H1 (cell line): ENCODE measurements around the gene XRN2. TPM values are rescaled to one million over a fixed set of nuclear protein-coding genes. Genes with fewer than 3 reads are reported as not detected.

Source experiments
- CTCF ChIA-PET: fragments of 300-600 bp; sonication (Branson Sonifier 250); formaldehyde crosslinking; loops from one replicate; lab custom pipeline; 2021; ENCODE audit not compliant: partially characterized antibody; lab: Charles Lee
- POLR2A ChIA-PET: fragments of 300-600 bp; sonication (Branson Sonifier 250); formaldehyde crosslinking; loops from one replicate; lab custom pipeline; 2021; ENCODE audit warnings: inconsistent platforms; ENCODE audit not compliant: partially characterized antibody; lab: Charles Lee
- DNase-seq, 2 experiments: peaks; one replicate each; pipeline versions ENCODE4 v3.0.0 to v3.0.0-alpha.2; 2010 to 2022; ENCODE audit warnings: low spot score in 2 of 2, low read depth in 1 of 2, mixed read lengths in 1 of 2
- FAIRE-seq: peaks from 2 replicates; lab custom pipeline; 2011; peaks lifted over from hg19 to GRCh38; lab: Jason Lieb, UNC
- H2AFZ ChIP-seq: 2 replicates; pipeline ENCODE4 v1.8.1; 2012; ENCODE audit warnings: low read length, inconsistent platforms
- H2AK5ac ChIP-seq: 2 replicates; pipeline ENCODE4 v1.6.1; 2013; ENCODE audit warnings: low read depth, low read length
- H2BK120ac ChIP-seq: replicated peaks from 2 replicates; pipeline ENCODE3; 2013; ENCODE audit warnings: low read depth, low read length, inconsistent platforms
- H2BK12ac ChIP-seq: 2 replicates; pipeline ENCODE4 v1.6.1; 2013; ENCODE audit warnings: low read depth, low read length
- H2BK15ac ChIP-seq: 2 replicates; pipeline ENCODE4 v1.6.1; 2013; ENCODE audit warnings: low read length
- H2BK20ac ChIP-seq: 2 replicates; pipeline ENCODE4 v1.6.1; 2013; ENCODE audit warnings: low read length
- H2BK5ac ChIP-seq: 2 replicates; pipeline ENCODE4 v1.6.1; 2013; ENCODE audit warnings: low read depth, low read length
- H3K14ac ChIP-seq: 2 replicates; pipeline ENCODE4 v1.6.1; 2013; ENCODE audit warnings: inconsistent platforms; ENCODE audit not compliant: insufficient read length
- H3K18ac ChIP-seq: 2 replicates; pipeline ENCODE4 v1.6.1; 2013; ENCODE audit warnings: low read length; ENCODE audit errors: extremely low read depth
- H3K23ac ChIP-seq: 2 replicates; pipeline ENCODE4 v1.6.1; 2013; ENCODE audit warnings: inconsistent platforms; ENCODE audit not compliant: insufficient read length
- H3K23me2 ChIP-seq: 2 replicates; pipeline ENCODE4 v1.6.1; 2013; ENCODE audit warnings: low read depth, low read length
- H3K27ac ChIP-seq: 2 replicates; pipeline ENCODE4 v1.6.1; 2011; ENCODE audit warnings: low read depth, low read length, inconsistent platforms
- H3K27me3 ChIP-seq, 4 experiments: replicated peaks in 1 of 4; 1 replicate in 1 of 4; 2 replicates in 3 of 4; pipeline versions ENCODE4 v1.6.1 to v1.8.1; 2011 to 2013; ENCODE audit warnings: low read length in 3 of 4, mild to moderate bottlenecking in 3 of 4, inconsistent platforms in 2 of 4, mixed read lengths in 2 of 4, moderate library complexity in 1 of 4; ENCODE audit not compliant: control insufficient read depth in 3 of 4, insufficient read depth in 3 of 4; ENCODE audit errors: extremely low read depth in 1 of 4
- H3K36me3 ChIP-seq, 4 experiments: 2 replicates each; pipeline versions ENCODE4 v1.6.1 to v1.8.1; 2011 to 2013; ENCODE audit warnings: mild to moderate bottlenecking in 4 of 4, low read length in 3 of 4, moderate library complexity in 2 of 4, control low read depth in 1 of 4, inconsistent platforms in 1 of 4; ENCODE audit not compliant: insufficient read depth in 4 of 4, control insufficient read depth in 2 of 4
- H3K4ac ChIP-seq: replicated peaks from 2 replicates; pipeline ENCODE3; 2013; ENCODE audit warnings: low read length, low read depth, mixed read lengths, inconsistent platforms; ENCODE audit not compliant: insufficient read length
- H3K4me1 ChIP-seq, 4 experiments: replicated peaks in 1 of 4; 1 replicate in 1 of 4; 2 replicates in 3 of 4; pipeline versions ENCODE4 v1.6.1 to v1.8.1; 2011 to 2013; ENCODE audit warnings: low read length in 3 of 4, inconsistent platforms in 2 of 4, mixed read lengths in 1 of 4; ENCODE audit not compliant: insufficient read depth in 4 of 4, control insufficient read depth in 3 of 4
- H3K4me2 ChIP-seq, 2 experiments: 2 replicates each; pipeline versions ENCODE4 v1.6.1 to v1.8.1; 2011 to 2013; ENCODE audit warnings: low read depth in 2 of 2, low read length in 2 of 2, control low read depth in 1 of 2, inconsistent platforms in 1 of 2, mild to moderate bottlenecking in 1 of 2; ENCODE audit not compliant: insufficient read depth in 1 of 2
- H3K4me3 ChIP-seq, 4 experiments: fragments of 200-600, 300-600 bp in 1 of 4; sonication (generic), shearing (Covaris generic), sonication (Bioruptor Twin) in 1 of 4; 2 replicates each; pipeline versions ENCODE4 v1.5.1 to v1.8.1; 2011 to 2016; ENCODE audit warnings: low read length in 4 of 4, low read depth in 3 of 4, control low read depth in 2 of 4, inconsistent platforms in 2 of 4, mild to moderate bottlenecking in 2 of 4, mixed read lengths in 1 of 4, moderate library complexity in 1 of 4; ENCODE audit not compliant: insufficient read depth in 2 of 4; ENCODE audit errors: extremely low read depth in 1 of 4
- H3K56ac ChIP-seq: replicated peaks from 2 replicates; pipeline ENCODE3; 2013; ENCODE audit warnings: low read depth, mild to moderate bottlenecking, mixed read lengths, low read length, inconsistent platforms; ENCODE audit not compliant: insufficient read length
- H3K79me1 ChIP-seq: 2 replicates; pipeline ENCODE4 v1.6.1; 2013; ENCODE audit warnings: low read depth, low read length, control low read depth
- H3K79me2 ChIP-seq, 2 experiments: 2 replicates each; pipeline versions ENCODE4 v1.6.1 to v1.8.1; 2012 to 2013; ENCODE audit warnings: low read length in 2 of 2, mild to moderate bottlenecking in 2 of 2, inconsistent platforms in 1 of 2; ENCODE audit not compliant: insufficient read depth in 2 of 2, control insufficient read depth in 1 of 2
- H3K9ac ChIP-seq, 4 experiments: replicated peaks in 1 of 4; 1 replicate in 1 of 4; 2 replicates in 3 of 4; pipeline versions ENCODE4 v1.6.1 to v1.8.1; 2011 to 2013; ENCODE audit warnings: low read depth in 3 of 4, low read length in 3 of 4, control low read depth in 2 of 4, mild to moderate bottlenecking in 2 of 4, moderate library complexity in 2 of 4, inconsistent platforms in 1 of 4; ENCODE audit errors: extremely low read depth in 1 of 4
- H3K9me3 ChIP-seq, 2 experiments: 2 replicates each; pipeline versions ENCODE4 v1.6.1 to v1.8.1; 2012 to 2013; ENCODE audit warnings: mild to moderate bottlenecking in 2 of 2, moderate library complexity in 2 of 2, control low read depth in 1 of 2, inconsistent platforms in 1 of 2, low read depth in 1 of 2, low read length in 1 of 2, mixed read lengths in 1 of 2; ENCODE audit not compliant: insufficient read depth in 2 of 2
- H4K20me1 ChIP-seq, 2 experiments: replicated peaks in 1 of 2; 2 replicates each; pipeline versions ENCODE3 to v1.8.1; 2011 to 2013; ENCODE audit warnings: inconsistent platforms in 2 of 2, low read length in 2 of 2, mild to moderate bottlenecking in 1 of 2; ENCODE audit not compliant: insufficient read depth in 2 of 2, control insufficient read depth in 1 of 2
- H4K5ac ChIP-seq: 2 replicates; pipeline ENCODE4 v1.6.1; 2013; ENCODE audit warnings: low read length, low read depth, mixed read lengths, inconsistent platforms; ENCODE audit not compliant: insufficient read length
- H4K8ac ChIP-seq: 2 replicates; pipeline ENCODE4 v1.8.0; 2013; ENCODE audit warnings: mild to moderate bottlenecking, moderate library complexity, low read length, inconsistent platforms; ENCODE audit not compliant: insufficient read depth; ENCODE audit errors: extremely low read depth
- H4K91ac ChIP-seq: replicated peaks from 2 replicates; pipeline ENCODE3; 2013; ENCODE audit warnings: low read length, mixed read lengths, inconsistent platforms; ENCODE audit not compliant: insufficient read length
- EP300 ChIP-seq, 2 experiments: IDR thresholded peaks; 1 replicate in 1 of 2; 2 replicates in 1 of 2; pipeline ENCODE4 v1.6.1; 2011 to 2012; ENCODE audit warnings: low read depth in 2 of 2, low read length in 2 of 2, mild to moderate bottlenecking in 2 of 2, borderline replicate concordance in 1 of 2, inconsistent platforms in 1 of 2, moderate library complexity in 1 of 2
- EZH2 ChIP-seq: fragments of 200-600 bp; sonication (generic); IDR thresholded peaks from 2 replicates; pipeline ENCODE4 v1.7.1; 2012; ENCODE audit warnings: low read depth, mild to moderate bottlenecking, moderate library complexity, low read length, inconsistent platforms; ENCODE audit not compliant: severe bottlenecking
- POU5F1 ChIP-seq: IDR thresholded peaks from 2 replicates; pipeline ENCODE4 v1.6.1; 2011; ENCODE audit warnings: low read depth, mild to moderate bottlenecking, low read length, moderate library complexity
- RXRA ChIP-seq: IDR thresholded peaks from 2 replicates; pipeline ENCODE4 v1.6.1; 2011; ENCODE audit warnings: low read depth, mild to moderate bottlenecking, low read length, moderate library complexity; ENCODE audit not compliant: insufficient read depth
- SP2 ChIP-seq: IDR thresholded peaks from 2 replicates; pipeline ENCODE4 v1.6.1; 2012; ENCODE audit warnings: mild to moderate bottlenecking, low read length, inconsistent platforms
- TEAD4 ChIP-seq: IDR thresholded peaks from 2 replicates; pipeline ENCODE4 v1.6.1; 2012; ENCODE audit warnings: low read depth, low read length, inconsistent platforms, mixed read lengths
- YY1 ChIP-seq: IDR thresholded peaks from 2 replicates; pipeline ENCODE4 v1.6.1; 2011; ENCODE audit warnings: low read depth, mild to moderate bottlenecking, low read length
- WGBS, 2 experiments: shearing (Covaris generic) in 1 of 2; methylation state at CpG; one replicate each; pipeline versions ENCODE4 v1.1.6 to v1.1.7; 2013 to 2015; ENCODE audit warnings: low lambda C conversion rate in 2 of 2, mixed read lengths in 2 of 2, inconsistent platforms in 1 of 2, low coverage in 1 of 2, missing lambda C conversion rate in 1 of 2; ENCODE audit not compliant: insufficient replicate concordance in 2 of 2, insufficient coverage in 1 of 2, insufficient read length in 1 of 2; ENCODE audit errors: extremely low coverage in 1 of 2, missing lambda C conversion rate in 1 of 2; 5-methylcytosine and 5-hydroxymethylcytosine counted together
- polyA plus RNA-seq, 7 experiments: library from polyadenylated mRNA; depleted of rRNA in 3 of 7; stranded (reverse) in 5 of 7; unstranded in 2 of 7; fragments of >200 nt in 5 of 7; fragments of 200-250 nt in 2 of 7; gene quantifications; 1 replicate in 5 of 7; 2 replicates in 1 of 7; 4 replicates in 1 of 7; pipeline versions ENCODE4 v1.2.1 to v1.2.3, GENCODE V29; 2011 to 2013; ENCODE audit warnings: missing spikeins in 2 of 7, mixed read lengths in 2 of 7
- total RNA-seq: library from RNA; stranded (reverse); fragmentation: NEBNext Ultra II Directional; extraction: Animal tissue kit (Norgen Biotek cat#: 25700); gene quantifications from 2 replicates; pipeline ENCODE4 v1.2.1, GENCODE V29; 2021

Gene XRN2
- total and polyA plus RNA-seq, 2 of the 8 experiments (the other 6 are each of a cell fraction or from before 2014, with no cell fraction given): 60.3 to 139 TPM

DNA sequence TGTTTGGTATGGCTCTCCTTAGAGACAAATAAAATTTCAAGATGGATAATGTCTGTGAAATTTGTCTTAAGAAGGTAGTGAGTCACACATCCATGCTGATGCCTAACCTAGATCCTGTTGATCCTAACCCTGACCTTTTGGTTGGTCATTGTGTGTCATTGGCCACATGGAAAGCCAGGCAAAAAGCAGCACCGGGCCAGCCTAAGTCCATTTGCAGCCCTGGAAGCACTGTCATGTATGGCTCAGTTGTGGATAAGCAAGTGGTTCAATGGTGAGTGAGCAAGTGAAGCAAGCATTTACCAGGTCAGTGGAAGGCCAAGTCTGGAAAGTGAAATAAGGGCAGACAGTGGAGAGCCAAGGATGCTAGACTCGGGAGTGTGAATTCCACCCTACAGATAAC is 12.1 kb upstream of the XRN2 start:
- POLR2A ChIA-PET: interaction anchor here (3.0 kb wide), 1 partner anchor 12 kb away, joined by 13 read pairs; the partner anchor contains the start of gene XRN2
- Histone ChIP-seq H3K56ac (no peak overlapping the region), H4K20me1 (no peaks in the 10 kb centered on the region)

More for the DNA sequence above, 12.1 kb upstream of the XRN2 start:
- Histone ChIP-seq H3K79me2 (no peaks in the 10 kb centered on the region), H2BK120ac (no peak overlapping the region), H2BK12ac (no peak overlapping the region), H3K23ac (no peak overlapping the region), H3K27ac (no peak overlapping the region), H3K14ac (no peak overlapping the region), H3K36me3 (no peaks in the 10 kb centered on the region), H3K9ac (no peak overlapping the region), H3K4me3 (no peak overlapping the region), H4K5ac (no peak overlapping the region), H3K4ac (no peak overlapping the region), H4K8ac (no peak overlapping the region), H3K4me1 (no peaks in the 10 kb centered on the region), H2AFZ (no peak overlapping the region), H2BK5ac (no peak overlapping the region), H3K23me2 (no peaks in the 10 kb centered on the region), H4K91ac (no peak overlapping the region), H2BK20ac (no peak overlapping the region), H3K27me3 (no peaks in the 10 kb centered on the region), H3K79me1 (no peaks in the 10 kb centered on the region), H2BK15ac (no peak overlapping the region), H3K9me3 (no peaks in the 10 kb centered on the region; a peak in 1 of 4 replicates), H3K18ac (no peak overlapping the region), H2AK5ac (no peak overlapping the region), H3K4me2 (no peak overlapping the region)
- DNase-seq (no peak), FAIRE-seq (no peak)
- WGBS, 2 experiments: 88% methylated on average over 2 of the region's 2 CpGs; no CpG with 5 or more reads in 1 of the 2 experiments
- TF ChIP-seq EP300 (IDR thresholded peaks at IDR 0.05; ENCODE audit: borderline replicate concordance in 1 of 2, low read depth in 2 of 2, low read length in 2 of 2) (no peak), RXRA (no peak), TEAD4 (no peak), SP2 (no peak), YY1 (no peak), POU5F1 (no peak), EZH2 (no peak)
- CTCF ChIA-PET: no interaction called here
